ENCODE data around the gene TRPM7. TPM values are rescaled to one million over a fixed set of nuclear protein-coding genes. Genes with fewer than 3 reads are reported as not detected.
"Not testable (repeated sequence)": the region's sequence is repeated elsewhere in the genome, so short reads cannot be mapped to it uniquely, and the experiment has no call there.

Gene TRPM7
- total RNA-seq, 1 donor from 2014 or later, result 34.8 TPM

GRCh38 chr15:50697109-50697797 is 10.7 kb upstream of the TRPM7 start:
- TF ChIP-seq CTCF (conservative IDR thresholded peaks at IDR 0.05), result no peak
- no peak for DNase-seq (ENCODE audit: low read depth, low spot score)
- Mint-ChIP-seq H3K4me3 (no peak overlapping the region), H3K27ac (ENCODE audit: unreplicated experiment) (no peak overlapping the region), H3K9me3 (no peaks in the 10 kb centered on the region), H3K4me1 (no peaks in the 10 kb centered on the region), H3K36me3 (ENCODE audit: low read depth) (no peaks in the 10 kb centered on the region), H3K27me3 (ENCODE audit: low read depth) (no peaks in the 10 kb centered on the region)

GRCh38 chr15:50694634-50695165 is 8.1 kb upstream of the TRPM7 start:
- not testable (repeated sequence) for H3K4me1 Mint-ChIP-seq; H3K27ac Mint-ChIP-seq (ENCODE audit: unreplicated experiment); DNase-seq (ENCODE audit: low read depth, low spot score); H3K9me3 Mint-ChIP-seq; H3K36me3 Mint-ChIP-seq (ENCODE audit: low read depth); H3K4me3 Mint-ChIP-seq; H3K27me3 Mint-ChIP-seq (ENCODE audit: low read depth)

GRCh38 chr15:50687302-50687902 is 805 bp upstream of the TRPM7 start:
- Mint-ChIP-seq H3K27me3 (ENCODE audit: low read depth) (no peaks in the 10 kb centered on the region), H3K9me3 (no peaks in the 10 kb centered on the region), H3K27ac (ENCODE audit: unreplicated experiment) (peak overlapping the region; percentile 89), H3K4me3 (peak overlapping the region; percentile 95), H3K36me3 (ENCODE audit: low read depth) (no peaks in the 10 kb centered on the region), H3K4me1 (peaks cover 35% of the 10 kb centered on the region)
- no peak for TF ChIP-seq CTCF (conservative IDR thresholded peaks at IDR 0.05)
- no peak for DNase-seq (ENCODE audit: low read depth, low spot score)

GRCh38 chr15:50685976-50686468 is 575 bp downstream of the TRPM7 start:
- Mint-ChIP-seq H3K9me3 (no peaks in the 10 kb centered on the region), H3K27me3 (ENCODE audit: low read depth) (no peaks in the 10 kb centered on the region), H3K36me3 (ENCODE audit: low read depth) (peaks cover 2% of the 10 kb centered on the region), H3K4me3 (peak overlapping the region; percentile 100), H3K4me1 (peaks cover 42% of the 10 kb centered on the region), H3K27ac (ENCODE audit: unreplicated experiment) (peak overlapping the region; percentile 98)
- peak; percentile 24 for DNase-seq (ENCODE audit: low read depth, low spot score)
- no peak for TF ChIP-seq CTCF (conservative IDR thresholded peaks at IDR 0.05)

- H3K36me3 Mint-ChIP-seq (ENCODE audit: low read depth), result peaks cover 2% of the 10 kb centered on the region
- peak overlapping the region; percentile 100 for H3K4me3 Mint-ChIP-seq
- peak overlapping the region; percentile 6 for H3K27ac Mint-ChIP-seq (ENCODE audit: unreplicated experiment)
- no peaks in the 10 kb centered on the region for H3K27me3 Mint-ChIP-seq (ENCODE audit: low read depth)
- no peak for TF ChIP-seq CTCF (conservative IDR thresholded peaks at IDR 0.05)
- H3K9me3 Mint-ChIP-seq, result no peaks in the 10 kb centered on the region
- peaks cover 42% of the 10 kb centered on the region for H3K4me1 Mint-ChIP-seq
- no peak for DNase-seq (ENCODE audit: low read depth, low spot score)
Measured at GRCh38 chr15:50685191-50685975, 1.2 kb downstream of the TRPM7 start.
